NCI-H2029 (cell line): ENCODE results near the gene TNIP2.
A peak's percentile ranks its signal among the peaks of the same experiment; 100 is the strongest.
"Not testable (repeated sequence)": the region's sequence is repeated elsewhere in the genome, so short reads cannot be mapped to it uniquely, and the experiment has no call there.

Source experiments
- DNase-seq: peaks from one replicate; lab custom pipeline; 2025; lab: John Stamatoyannopoulos, UW

Gene TNIP2

DNA sequence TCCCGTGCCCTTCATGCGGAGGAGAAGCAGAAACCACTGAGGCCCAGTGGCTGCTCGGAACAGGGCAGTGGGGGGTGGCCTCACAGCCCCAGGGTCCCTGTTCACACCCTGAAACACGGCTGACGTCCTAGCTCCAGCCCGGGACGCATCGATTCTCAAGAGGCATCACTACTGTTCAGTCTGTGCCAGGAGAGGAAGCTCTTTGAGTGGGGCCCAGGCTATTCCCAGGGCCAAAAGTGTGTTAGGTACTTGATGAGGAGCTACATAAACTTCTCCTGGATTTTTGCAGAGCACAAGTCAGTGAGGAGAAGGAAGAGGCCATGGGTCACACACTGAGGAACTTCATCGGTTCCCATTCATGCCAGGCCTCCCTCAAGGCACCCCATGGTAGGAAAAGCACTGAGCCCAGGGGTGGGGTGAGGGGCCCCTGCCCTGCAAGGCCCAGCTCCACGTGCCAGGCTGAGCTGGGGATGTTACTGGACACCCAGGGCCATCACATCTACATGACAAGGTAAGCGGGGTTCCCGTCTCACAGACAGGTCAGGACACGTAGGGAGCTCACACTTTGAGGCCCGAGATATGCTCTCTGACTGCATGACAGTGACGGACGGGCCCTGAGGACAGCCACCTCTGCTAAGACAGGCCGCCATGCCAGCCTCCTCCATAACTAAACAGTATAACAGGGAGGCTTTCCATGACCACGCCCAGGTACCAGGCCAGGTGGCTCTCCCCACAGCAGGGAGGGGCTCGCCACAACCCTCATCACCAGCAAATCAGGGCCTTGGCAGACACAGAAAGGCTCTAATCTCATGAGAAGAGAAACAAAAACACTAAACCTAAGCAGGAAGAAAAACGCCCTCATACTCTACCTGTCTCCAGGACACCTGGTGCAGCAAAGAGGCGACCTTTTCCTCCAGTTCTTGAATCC, 12.4 kb downstream of the TNIP2 start:
- no peak for DNase-seq

GRCh38 chr4:2742823-2743517, 13.2 kb downstream of the TNIP2 start:
- no peak for DNase-seq

DNA sequence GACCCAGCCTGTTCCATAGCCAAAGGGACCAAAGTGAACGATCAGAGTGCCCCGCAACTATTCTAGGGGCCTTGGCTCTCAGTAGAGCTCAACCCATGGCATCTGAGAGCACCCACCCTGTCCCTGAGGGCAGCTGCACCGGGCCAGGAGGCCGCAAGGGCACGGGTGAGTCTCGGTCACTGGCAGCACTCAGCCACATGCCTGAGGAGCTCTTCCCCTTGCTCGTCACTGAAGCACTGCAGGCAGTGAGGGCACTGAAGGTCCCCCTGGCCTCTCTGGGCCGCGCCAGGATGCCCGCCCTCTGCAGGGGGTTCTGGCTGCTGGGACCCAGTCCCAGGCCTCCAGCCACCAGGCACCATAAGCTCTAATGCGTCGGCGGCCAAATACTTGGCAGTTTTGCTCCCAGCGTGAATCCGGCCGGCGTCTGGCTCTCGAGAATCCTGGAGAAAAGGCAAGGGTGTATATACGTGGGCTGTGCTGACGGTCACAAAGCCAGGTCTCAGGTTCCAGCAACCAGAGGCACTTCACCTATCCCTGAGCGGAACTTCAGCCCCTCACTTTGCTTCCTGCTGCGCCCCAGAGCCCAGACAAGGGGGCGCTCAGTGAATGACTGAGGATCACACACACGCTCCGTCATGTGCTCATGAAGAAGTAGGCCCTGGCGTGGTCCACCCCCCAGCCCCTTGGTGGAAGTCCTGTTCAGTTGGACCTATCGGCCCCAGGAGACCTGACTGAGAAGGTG, 13.9 kb downstream of the TNIP2 start:
- no peak for DNase-seq

DNA sequence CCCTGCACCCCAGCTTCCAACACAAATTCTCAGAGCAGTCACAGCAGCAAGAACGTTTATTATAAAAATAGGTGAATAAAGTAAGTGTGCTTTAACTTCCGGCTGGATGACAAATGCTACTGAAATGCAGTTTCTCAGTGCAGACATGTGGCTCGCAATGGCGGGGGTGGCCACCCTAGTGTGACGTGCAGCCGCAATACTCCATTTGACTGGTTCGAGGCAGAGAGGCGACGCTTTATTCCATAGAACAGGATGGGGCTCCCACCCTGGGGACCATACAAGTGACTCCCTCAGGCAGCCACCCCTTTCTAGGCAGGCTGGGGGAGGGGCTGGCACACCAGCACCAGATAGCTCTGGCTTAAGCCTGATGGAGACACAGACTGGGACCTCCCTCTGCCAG, 14.5 kb downstream of the TNIP2 start:
- no peak for DNase-seq

DNA sequence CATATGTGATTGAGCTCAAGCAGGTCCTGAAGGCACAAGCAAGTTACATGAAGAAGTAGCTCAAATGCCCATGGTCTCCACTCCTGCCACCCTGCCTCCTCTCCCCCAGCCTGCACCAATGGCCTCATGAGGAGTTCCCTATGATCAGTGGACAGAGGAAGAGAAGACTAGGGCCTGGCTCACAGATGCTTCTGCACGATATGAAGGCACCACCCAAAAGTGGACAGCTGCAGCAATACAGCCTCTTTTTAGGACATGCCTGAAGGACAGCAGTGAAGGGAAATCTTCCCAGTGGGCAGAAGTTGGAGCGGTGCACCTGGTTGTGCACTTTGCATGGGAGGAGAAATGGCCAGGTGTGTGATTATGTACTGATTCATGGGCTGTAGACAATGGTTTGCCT, 17.8 kb downstream of the TNIP2 start:
- DNase-seq: not testable (repeated sequence)

DNA sequence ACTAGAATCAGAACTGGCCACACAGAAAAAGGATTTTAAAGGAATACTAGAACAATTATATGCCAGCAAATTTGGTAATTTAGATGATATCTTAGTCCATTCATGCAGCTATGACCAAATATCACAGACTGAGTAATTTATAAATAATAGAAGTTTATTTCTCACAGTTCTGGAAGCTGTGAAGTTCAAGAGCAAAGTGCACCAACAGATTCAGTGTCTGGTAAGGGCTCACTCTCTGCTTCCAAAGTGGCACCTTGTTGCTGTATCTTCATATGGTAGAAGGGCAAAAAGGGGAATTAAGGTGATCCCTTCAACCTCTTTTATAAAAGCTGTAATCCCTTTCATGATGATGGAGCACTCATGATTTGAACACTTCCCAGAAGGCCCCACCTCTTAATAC, 20.3 kb downstream of the TNIP2 start:
- no peak for DNase-seq

DNA sequence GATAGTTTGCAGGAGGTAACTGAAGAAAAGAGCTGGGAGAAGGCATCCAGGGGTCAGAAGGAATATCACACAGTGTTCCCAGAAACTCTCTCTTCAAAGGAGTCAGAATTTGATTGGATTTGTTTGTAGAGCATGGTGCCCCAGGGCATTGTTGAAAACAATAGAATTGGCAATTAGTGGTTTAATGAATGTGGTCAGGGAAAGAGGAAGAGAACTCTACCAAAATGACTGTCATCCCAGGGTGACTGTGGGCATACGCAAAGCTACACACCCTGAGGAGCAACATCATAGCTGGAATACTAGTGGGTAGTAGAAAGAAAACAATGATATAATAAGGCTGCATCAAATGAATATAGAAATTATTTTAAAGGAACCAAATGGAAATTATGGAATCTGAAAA, 21.5 kb downstream of the TNIP2 start:
- no peak for DNase-seq

DNA sequence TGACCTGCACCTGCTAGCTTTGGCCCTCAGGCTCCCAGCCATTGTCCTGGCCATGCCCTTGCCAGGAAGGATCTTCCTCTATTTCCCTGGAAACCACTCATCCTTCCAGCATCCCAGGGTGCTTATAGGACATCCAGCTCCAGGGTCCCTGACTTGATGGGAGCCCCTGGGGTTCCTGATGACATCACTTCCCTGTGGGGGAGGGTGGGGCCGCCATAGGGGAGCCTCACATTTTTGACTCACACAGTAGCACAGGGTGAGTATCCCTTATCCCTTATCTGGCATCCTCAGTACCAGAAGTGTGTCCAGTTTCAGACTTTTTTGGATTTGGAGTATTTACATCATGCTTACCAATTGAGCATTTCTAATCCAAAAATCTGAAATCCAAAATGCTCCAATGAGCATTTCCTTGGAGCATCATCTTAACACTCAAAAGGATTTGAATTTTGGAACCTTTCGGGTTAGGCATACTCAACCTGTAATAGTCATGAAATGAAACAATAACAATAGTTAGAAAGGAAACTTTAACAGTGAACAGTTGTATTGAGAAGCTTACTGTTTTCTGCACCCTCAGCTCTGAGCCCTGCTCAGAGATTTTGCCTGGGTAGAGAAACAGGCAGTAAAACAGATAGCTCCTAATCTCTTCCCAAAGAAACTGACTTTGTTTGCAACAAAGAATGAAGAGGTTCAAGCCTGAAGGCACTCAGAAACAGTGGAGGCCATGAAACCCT, 22.1 kb downstream of the TNIP2 start:
- no peak for DNase-seq

- DNase-seq: no peak
These were observed 22.9 kb downstream of the TNIP2 start for GRCh38 chr4:2733001-2733843.

- no peak for DNase-seq
These were observed 23.6 kb downstream of the TNIP2 start for GRCh38 chr4:2732526-2732925.

DNA sequence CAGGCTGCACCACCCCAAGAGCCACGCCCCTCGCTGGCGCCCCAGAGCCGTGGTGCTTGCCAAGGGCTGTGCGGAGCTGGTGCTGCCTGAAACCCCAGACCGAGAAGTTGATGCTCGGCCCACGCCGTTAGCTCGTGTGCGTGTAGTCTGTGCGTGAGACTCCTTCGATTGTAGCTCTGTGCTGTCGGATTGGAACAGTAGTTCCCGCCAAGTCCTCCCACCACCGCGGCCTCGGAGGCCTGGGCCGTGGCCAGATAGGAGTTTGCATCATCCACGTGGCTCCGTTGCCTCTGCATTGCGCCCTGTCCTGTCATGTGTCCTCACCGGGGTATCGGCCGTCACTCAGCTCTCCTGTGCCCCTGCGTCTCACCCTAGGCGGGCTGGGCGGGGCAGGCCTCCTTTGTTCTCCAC, 24.2 kb downstream of the TNIP2 start:
- DNase-seq: no peak

- no peak for DNase-seq
These were observed 26.6 kb downstream of the TNIP2 start for GRCh38 chr4:2729533-2729875.

DNA sequence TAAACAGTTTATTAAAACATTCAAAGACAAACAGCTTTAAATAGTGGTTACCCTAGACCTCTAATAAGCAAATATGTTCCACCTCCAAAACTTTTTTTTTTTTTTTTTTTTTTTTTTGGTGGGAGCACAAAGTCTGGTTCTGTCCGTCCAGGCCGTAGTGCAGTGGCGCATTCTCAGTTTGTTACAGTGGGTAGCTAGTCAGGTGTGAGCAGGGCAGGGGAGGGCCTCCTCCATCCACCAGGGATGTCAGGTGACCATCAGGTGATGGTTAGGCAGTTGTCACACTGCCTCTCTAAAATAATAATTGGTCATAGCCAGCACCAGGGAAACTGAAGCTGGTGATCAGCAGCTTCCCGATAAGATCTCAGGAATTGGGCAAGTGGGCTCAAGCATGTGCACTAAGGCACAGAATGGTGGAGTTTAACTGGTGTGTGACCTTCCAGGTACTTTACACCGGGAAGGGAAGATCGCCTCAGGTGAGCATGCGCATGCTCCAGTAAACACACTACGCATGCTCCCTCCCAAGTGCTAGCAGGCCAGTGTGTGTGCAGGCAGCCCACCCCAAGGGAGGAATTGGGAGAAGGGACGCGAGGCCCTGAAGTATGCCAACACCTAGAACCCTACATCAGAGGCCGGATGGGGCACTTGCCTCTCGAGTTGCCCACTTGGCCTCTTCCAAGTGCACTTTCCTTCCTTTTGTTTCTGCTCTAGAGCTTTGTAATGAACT, 27.2 kb downstream of the TNIP2 start:
- no peak for DNase-seq

DNA sequence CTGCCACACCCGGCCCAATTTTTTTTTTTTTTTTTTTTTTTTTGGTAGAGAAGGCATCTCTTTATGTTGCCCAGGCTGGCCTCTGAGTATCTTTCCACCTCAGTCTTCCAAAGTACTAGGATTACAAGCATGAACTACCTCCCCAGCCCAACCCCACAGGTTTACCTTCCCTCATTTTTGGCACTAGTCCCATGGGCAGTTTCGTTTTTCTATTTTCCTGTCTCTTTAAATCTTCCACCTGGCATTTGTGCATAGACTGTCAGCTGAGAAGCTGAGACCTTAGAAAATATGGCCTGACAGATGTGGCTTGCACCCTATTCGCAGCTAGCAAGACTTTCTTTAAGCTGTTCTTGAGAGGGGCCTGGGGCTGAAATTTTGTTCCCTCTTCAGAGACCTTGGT, 27.9 kb downstream of the TNIP2 start:
- DNase-seq: peak; percentile 20

DNA sequence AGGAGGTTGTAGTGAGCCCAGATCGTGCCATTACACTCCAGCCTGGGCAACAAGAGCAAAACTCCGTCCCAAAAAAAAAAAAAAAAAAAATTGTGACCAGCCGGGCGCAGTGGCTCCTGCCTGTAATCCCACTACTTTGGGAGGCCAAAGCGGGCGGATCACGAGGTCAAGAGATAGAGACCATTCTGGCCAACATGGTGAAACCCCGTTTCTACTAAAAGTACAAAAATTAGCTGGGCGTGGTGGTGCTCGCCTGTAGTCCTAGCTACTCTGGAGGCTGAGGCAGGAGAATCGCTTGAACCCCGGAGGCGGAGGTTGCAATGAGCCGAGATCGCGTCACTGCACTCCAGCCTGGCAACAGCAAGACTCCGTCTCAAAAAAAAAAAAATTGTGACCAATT, 29.3 kb downstream of the TNIP2 start:
- DNase-seq: not testable (repeated sequence)

DNA sequence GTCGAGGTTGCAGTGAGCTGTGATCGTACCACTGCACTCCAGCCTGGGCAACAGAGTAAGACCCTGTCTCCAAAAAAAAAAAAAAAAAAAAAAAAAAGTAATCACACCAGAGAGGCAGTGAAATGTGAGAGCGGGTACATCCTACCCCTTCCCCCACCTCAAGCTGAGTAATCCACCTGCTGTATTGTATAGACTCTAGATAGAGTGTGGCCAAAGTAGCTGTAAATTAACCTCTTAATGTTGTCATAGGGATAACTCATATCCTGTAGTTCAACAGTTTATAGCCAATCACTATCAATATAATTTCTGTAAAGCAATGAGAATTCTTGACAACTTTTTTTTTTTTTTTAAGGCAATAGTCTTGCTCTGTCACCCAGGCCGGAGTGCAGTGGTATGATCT, 30.8 kb downstream of the TNIP2 start:
- DNase-seq: peak; percentile 8

GRCh38 chr4:2723751-2724150, 32.4 kb downstream of the TNIP2 start:
- no peak for DNase-seq

DNA sequence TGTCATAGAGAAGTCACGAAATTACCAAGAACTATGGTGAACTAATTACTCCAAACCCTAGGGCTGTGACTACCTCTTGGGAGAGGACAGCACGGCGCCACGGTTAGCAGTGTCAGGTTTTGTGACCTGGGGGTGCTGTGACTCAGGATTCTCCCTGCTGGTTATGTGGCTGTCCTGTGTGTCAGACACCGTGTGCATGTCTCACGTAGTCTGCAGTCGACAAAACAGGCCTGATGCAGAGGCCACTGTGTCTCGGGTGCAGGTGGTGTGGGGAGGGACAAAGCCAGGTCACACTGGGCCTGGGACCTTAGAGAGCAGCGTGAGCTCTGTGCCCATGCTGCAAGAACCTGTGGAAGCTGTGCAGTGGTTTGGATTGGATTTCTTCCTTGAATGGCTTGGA, 34.1 kb downstream of the TNIP2 start:
- DNase-seq: no peak

GRCh38 chr4:2721586-2721985, 34.5 kb downstream of the TNIP2 start:
- DNase-seq: no peak

DNA sequence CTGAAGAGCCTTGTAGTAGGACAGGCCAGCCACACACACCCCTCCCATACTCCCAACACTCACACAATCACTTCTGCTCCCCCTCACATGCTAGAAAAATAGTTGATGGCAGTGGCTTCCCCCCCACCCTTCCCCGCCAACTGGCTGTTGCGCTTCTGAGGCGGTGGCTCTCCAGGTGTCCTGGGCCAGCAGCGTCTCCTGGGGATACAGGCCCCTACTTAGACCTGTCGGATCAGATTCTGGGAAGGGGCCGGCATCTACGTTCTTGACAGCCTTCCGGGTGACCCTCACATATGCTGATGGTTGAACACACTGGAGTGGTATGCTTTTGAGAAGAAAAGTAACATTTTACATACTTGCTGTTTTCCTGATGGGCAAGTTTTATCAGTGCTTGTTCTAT, 39.9 kb downstream of the TNIP2 start:
- no peak for DNase-seq

- DNase-seq: no peak
These were observed 40.7 kb downstream of the TNIP2 start for GRCh38 chr4:2715426-2715825.
